Activated gamma-delta T cell treated with anti-CD3 and anti-CD28 coated beads, Interleukin-2, amount 50 U/mL, for 16 hours (primary cell): ENCODE data around the gene NXN.
"Not testable (repeated sequence)": the region's sequence is repeated elsewhere in the genome, so short reads cannot be mapped to it uniquely, and the experiment has no call there.

Source experiments
- DNase-seq: peaks from one replicate; pipeline ENCODE4 v3.0.0-alpha.2; 2020; ENCODE audit warnings: low read depth

NXN gene

DNA sequence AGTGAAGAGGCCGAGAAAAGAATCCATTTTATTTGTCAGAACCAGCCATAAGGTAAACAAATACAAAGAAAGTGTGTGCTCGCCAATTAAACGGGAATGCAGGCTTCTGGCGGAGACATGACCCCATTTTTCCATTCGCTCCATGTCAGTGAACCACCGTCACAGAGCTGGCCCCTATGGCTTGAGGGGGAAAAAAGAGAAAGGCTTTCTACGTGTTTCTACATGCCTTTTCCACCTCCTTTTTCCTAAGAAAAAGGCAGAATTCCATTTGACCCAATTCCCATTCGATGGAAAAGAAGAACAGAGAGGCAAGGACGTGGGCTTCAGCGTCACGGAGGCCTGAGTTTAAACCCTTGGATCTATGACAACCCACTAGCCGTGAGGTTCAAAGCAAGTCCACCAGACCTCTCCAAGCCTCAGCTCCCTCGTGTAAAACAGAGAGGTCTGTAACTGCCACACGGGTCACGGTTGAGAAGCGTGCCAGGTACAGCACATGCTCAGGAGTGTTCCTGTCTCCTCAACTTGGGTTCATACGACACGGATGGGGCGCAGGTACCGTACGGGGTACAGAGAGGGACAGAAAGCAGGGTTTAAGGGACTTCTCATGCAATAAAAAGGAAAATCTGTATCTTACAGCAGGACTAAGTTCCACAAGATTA, 91.9 kb downstream of the NXN start:
- no peak for DNase-seq

DNA sequence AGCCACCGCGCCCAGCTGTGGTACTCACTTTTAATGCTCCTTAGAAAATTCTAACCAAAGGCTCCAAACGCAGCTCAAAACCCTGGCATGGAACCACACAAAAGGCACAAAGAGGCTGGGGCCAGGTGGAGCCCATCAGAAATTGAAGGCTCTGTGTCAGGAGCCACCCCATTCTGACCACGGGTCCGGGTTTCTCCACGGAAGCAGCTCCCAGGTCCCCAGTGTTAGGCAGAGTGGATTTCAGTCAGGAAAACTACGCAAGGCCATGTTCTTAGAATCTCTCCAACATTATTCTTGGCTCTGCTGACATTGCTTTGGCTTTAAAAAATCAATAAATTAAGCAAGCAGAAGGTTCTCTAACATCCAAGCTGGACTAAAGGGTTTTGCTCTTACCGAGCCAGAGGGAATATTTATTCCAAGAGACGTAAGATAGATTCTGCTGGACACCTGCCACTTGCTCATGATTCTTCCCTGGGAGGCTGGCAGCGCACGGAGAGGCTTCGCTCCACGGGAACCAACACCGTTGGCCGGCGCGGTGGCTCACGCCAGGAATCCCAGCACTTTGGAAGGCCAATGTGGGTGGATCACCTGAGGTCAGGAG, 93.5 kb downstream of the NXN start:
- no peak for DNase-seq

- no peak for DNase-seq
These were observed 96.0 kb downstream of the NXN start for GRCh38 chr17:883586-883962.

- no peak for DNase-seq
These were observed 96.6 kb downstream of the NXN start for GRCh38 chr17:882827-883585.

GRCh38 chr17:881778-882177, 97.8 kb downstream of the NXN start:
- DNase-seq = no peak

DNA sequence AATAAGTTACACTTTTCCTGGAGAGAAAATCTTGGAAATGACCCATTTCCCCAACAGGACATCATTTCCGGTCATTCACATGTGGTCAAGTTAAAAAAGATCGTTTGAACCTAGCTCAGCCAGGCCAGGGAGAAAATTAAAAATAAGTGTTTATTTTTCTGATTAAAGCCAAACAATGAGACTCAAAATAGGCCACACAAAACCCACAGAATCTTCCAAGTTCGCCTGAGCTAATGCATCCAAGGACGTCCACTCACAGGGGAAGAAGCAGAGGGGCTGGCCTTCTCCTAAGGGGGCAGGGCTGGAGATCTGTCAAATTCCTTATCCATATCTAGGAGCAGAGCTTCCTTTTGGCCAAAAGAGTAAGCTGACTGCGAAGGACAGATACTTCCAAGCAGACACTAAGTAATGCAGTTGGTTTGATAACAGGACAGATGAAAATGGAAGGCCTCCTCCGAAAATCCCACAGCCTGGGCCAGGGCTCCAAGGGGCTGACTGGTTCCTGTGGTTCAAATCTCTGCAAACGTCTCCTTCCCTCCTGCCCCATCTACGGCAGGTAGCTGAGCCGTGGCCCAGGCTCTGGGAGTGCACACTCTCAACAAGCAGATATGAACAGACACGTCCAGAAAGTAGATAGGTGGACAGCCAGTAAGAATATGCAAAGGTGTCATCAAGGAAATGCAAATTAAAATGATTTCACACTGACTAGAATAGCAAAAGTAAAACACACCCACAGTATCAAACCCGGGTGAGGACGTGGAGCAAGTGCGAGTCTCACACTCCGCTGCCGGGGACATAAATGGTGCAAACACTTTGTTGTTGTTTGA, 98.9 kb downstream of the NXN start:
- DNase-seq = no peak

DNA sequence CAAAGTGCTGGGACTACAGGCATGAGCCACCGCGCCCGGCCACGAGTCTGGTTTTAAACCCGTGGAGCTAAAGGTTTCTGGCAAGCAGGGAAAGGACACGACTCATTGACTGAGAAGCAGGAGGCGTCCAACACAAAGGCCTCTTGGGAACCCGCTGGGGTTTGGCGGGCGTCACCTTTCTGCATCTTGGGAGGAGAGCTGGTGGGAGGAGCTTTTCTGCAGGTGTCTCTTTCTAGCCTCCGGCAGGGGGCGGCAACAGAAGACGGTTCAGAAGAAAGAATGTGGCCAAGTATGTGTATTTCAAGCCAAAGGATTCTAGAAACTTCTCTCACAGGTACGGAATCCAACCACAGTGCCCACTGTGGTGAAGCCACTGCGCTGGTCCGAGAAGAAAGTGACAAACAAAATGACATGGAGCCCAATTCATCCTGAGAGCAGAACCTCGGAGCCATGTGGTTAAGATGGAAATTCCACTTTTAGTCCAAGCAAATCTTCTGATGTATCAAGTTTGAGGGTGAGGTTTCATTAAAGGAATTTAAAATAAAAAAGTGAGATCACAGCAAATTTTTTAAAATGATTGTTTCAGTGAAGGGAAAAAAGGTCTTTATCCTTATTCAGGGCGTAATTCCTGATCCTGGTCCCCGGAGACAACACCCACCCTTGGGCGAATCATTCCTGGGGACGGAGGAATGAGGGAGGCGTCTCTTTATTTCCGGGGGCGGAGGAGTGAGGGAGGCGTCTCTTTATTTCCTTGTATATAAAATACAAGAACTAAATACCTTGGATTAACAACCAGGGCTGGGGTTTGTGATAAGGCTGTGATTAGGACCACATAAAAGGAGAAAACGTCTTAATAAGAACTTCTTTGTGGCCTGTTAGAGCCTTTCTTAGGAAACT, 99.8 kb downstream of the NXN start:
- DNase-seq = peak; percentile 10

GRCh38 chr17:877630-878029, 101.9 kb downstream of the NXN start:
- no peak for DNase-seq

GRCh38 chr17:876272-876671, 103.3 kb downstream of the NXN start:
- no peak for DNase-seq

GRCh38 chr17:874590-874989, 105.0 kb downstream of the NXN start:
- not testable (repeated sequence) for DNase-seq

GRCh38 chr17:872855-873254, 106.7 kb downstream of the NXN start:
- DNase-seq = no peak

DNA sequence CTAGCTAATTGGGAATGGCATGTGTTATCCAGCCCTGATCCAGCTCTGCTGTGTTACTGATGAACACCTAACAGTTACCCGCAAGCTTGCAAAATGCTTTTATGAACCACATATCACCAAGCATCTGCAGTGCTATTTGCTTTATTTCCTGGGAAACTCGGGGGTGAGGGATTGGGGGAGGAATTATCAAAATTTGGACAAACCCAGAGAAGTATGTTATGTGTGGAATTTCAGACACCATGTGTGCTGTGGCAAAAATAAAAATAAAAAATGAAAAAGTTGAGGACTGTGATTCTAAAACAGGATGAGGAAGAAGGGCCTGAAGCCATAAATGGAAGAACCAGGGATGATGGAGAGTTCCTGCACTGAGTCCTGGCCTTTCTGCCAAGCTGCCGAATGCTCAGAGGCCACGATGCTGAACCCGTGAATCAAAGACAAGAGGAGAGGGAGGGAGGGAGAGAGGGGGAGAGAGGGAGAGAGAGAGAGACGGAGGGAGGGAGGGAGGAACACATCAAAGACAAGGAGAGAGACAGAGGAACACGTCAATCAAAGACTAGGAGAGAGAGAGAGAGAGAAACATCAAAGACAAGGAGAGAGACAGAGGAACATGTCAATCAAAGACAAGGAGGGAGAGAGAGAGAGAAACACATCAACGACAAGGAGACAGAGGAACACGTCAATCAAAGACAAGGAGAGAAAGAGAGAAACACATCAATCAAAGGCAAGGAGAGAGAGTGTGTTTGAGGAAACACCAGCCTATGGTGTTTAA, 107.6 kb downstream of the NXN start:
- DNase-seq = no peak

DNA sequence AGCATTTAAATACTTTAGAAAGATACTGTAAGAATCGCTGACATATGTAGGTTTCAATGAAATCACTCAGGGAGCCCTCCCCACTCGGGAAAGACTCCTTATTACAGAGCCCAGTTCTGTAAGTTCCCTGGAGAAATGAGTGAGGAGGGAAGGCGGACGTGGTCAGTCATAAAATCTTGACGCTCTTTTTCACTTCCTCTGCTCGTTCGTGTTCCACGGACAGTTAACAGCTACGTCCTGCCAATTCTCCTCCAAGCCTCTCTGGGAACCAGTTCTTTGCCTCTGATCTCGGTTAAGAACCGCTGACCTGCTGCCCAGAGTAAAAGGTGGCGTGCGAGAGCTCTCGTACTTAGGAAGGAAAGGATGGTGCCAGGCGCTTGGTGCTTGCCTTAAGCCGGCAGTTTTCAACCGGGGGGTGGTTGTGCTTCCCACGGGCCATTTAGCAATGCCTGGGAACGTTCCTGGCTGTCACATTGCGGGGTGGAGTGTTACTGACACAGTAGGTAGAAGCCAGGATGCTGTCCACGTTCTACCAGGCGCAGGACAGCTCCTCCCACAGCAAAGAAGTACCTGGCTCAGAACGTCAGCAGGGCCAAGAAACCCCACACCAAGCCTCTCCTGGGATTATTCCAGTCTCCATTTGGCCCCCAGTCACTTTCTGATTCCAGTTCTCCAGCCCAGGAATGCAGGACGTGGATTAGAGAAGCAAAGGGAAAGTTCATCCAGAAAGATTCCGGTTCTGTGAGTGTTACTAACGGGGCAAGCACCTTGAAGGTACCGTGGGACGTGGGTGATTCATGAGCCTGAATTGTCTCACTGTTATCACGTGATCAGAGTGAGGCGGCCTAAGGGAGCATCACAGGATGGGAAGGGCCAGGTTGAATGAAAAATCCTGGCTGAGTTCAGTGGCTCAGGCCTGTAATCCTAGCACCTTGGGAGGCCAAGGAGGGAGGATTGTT, 109.7 kb downstream of the NXN start:
- no peak for DNase-seq

- DNase-seq = no peak
These were observed 110.5 kb downstream of the NXN start for GRCh38 chr17:869086-869485.

- DNase-seq = no peak
These were observed 111.6 kb downstream of the NXN start for GRCh38 chr17:867896-868489.

DNA sequence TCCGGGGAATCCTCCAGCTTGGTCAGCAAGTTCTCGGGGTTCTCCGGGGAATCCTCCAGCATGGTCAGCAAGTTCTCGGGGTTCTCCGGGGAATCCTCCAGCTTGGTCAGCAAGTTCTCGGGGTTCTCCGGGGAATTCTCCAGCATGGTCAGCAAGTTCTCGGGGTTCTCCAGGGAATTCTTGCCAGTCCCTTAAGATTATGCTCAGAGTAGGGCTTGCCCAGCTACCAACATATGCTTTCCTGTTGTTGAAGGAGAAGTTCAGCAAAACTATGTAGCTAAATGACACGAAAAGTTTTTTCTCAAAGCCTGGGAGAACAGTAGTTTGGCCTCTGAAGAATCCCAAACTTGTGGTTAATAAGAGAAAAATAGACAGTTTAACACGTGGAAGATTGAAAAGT, 112.3 kb downstream of the NXN start:
- not testable (repeated sequence) for DNase-seq

DNA sequence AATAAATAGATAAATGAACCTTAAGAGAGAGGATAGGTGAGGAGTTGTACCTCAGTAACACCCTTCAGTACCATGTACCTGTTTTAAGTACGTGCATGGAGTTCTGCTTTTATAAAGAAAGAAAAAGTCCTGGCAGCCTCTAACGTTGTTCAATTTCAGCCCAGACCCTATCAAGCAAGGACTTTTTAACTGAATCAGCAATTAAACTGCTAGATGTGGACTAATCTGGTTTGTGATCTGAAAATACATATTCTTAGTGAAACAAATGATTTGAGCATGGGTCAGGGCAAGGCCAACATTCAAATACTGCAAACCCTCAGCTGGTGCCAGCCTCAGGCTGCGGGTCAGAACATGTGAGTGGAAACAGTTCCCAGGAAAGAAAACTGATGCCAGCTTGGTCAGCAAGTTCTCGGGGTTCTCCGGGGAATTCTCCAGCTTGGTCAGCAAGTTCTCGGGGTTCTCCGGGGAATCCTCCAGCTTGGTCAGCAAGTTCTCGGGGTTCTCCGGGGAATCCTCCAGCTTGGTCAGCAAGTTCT, 112.9 kb downstream of the NXN start:
- DNase-seq = no peak

GRCh38 chr17:864315-864714, 115.3 kb downstream of the NXN start:
- no peak for DNase-seq

GRCh38 chr17:863880-864279, 115.7 kb downstream of the NXN start:
- no peak for DNase-seq
